SK-N-SH (cell line): ENCODE data around the gene E2F1. TPM values are rescaled to one million over a fixed set of nuclear protein-coding genes. Genes with fewer than 3 reads are reported as not detected.

ENCODE experiments used
- CTCF ChIA-PET: fragments of 300-600, 350-600 bp; formaldehyde crosslinking; extraction: SDS; loops from one replicate; lab custom pipeline; 2021; lab: Yijun Ruan, JAX
- POLR2A ChIA-PET: fragments of 350-600 bp; sonication (Branson Sonifier 250); formaldehyde crosslinking; extraction: SDS; loops from one replicate; lab custom pipeline; 2020; ENCODE audit warnings: antibody characterized with exemption, inconsistent platforms; lab: Yijun Ruan, JAX
- DNase-seq: peaks from one replicate; pipeline ENCODE4 v3.0.0; 2012
- H2AFZ ChIP-seq: fragments of 200-600 bp; sonication (generic); 2 replicates; pipeline ENCODE4 v1.8.1; 2016; ENCODE audit warnings: antibody characterized with exemption, mild to moderate bottlenecking, low read depth
- H3F3A ChIP-seq: fragments of 200-600 bp; sonication (generic); replicated peaks from 2 replicates; pipeline ENCODE3; 2016; ENCODE audit warnings: antibody characterized with exemption, mild to moderate bottlenecking; ENCODE audit not compliant: insufficient read depth
- H3K27ac ChIP-seq, 2 experiments: fragments of 200-500 bp in 1 of 2; fragments of 200-600 bp in 1 of 2; sonication (Bioruptor generic) in 1 of 2; sonication (generic), shearing (Covaris generic) in 1 of 2; 2 replicates each; pipeline versions ENCODE4 v1.5.1 to v1.6.1; 2014 to 2016; ENCODE audit warnings: low read depth in 2 of 2, inconsistent platforms in 1 of 2, low read length in 1 of 2, mild to moderate bottlenecking in 1 of 2, mixed read lengths in 1 of 2
- H3K27me3 ChIP-seq: fragments of 200-600 bp; sonication (generic), shearing (Covaris generic); 2 replicates; pipeline ENCODE4 v1.6.1; 2016; ENCODE audit warnings: mixed run types; ENCODE audit not compliant: insufficient read depth
- H3K36me3 ChIP-seq, 2 experiments: fragments of 200-500 bp in 1 of 2; fragments of 200-600 bp in 1 of 2; sonication (Bioruptor generic) in 1 of 2; sonication (generic) in 1 of 2; replicated peaks in 1 of 2; 2 replicates each; pipeline versions ENCODE3 to v1.5.1; 2014 to 2016; ENCODE audit warnings: low read length in 1 of 2, mild to moderate bottlenecking in 1 of 2; ENCODE audit not compliant: insufficient read depth in 2 of 2, control insufficient read depth in 1 of 2
- H3K4me1 ChIP-seq, 2 experiments: fragments of 200-500 bp in 1 of 2; fragments of 200-600 bp in 1 of 2; sonication (Bioruptor generic) in 1 of 2; sonication (generic), shearing (Covaris generic) in 1 of 2; 2 replicates each; pipeline versions ENCODE4 v1.5.1 to v1.6.1; 2014 to 2016; ENCODE audit warnings: low read depth in 1 of 2, low read length in 1 of 2, mixed run types in 1 of 2; ENCODE audit not compliant: insufficient read depth in 2 of 2, control insufficient read depth in 1 of 2
- H3K4me2 ChIP-seq: fragments of 200-600 bp; sonication (generic), shearing (Covaris generic); 2 replicates; pipeline ENCODE4 v1.6.1; 2017; ENCODE audit warnings: mixed run types
- H3K4me3 ChIP-seq, 2 experiments: fragments of 200-500 bp in 1 of 2; fragments of 200-600 bp in 1 of 2; sonication (Bioruptor generic) in 1 of 2; sonication (generic), shearing (Covaris generic) in 1 of 2; 2 replicates each; pipeline versions ENCODE4 v1.5.1 to v1.8.1; 2014 to 2016; ENCODE audit warnings: low read depth in 2 of 2, inconsistent platforms in 1 of 2, low read length in 1 of 2, mild to moderate bottlenecking in 1 of 2, mixed read lengths in 1 of 2, moderate library complexity in 1 of 2
- H3K79me2 ChIP-seq: fragments of 200-600 bp; sonication (generic); 2 replicates; pipeline ENCODE4 v1.8.1; 2017; ENCODE audit warnings: mild to moderate bottlenecking; ENCODE audit not compliant: insufficient read depth
- H3K9ac ChIP-seq: fragments of 200-600 bp; sonication (generic); 2 replicates; pipeline ENCODE4 v1.6.1; 2017; ENCODE audit warnings: mixed run types
- H3K9me2 ChIP-seq: fragments of 200-600 bp; sonication (generic); 2 replicates; pipeline ENCODE4 v1.6.1; 2017; ENCODE audit warnings: mixed run types
- H3K9me3 ChIP-seq: fragments of 200-600 bp; sonication (generic); 2 replicates; pipeline ENCODE4 v1.6.1; 2017; ENCODE audit warnings: mixed run types, mild to moderate bottlenecking, moderate library complexity
- H4K20me1 ChIP-seq: fragments of 200-600 bp; sonication (generic); 2 replicates; pipeline ENCODE4 v1.6.1; 2017; ENCODE audit warnings: mild to moderate bottlenecking, mixed run types; ENCODE audit not compliant: insufficient read depth
- CTCF ChIP-seq: fragments of 200-600 bp; sonication (generic); IDR thresholded peaks from 2 replicates; pipeline ENCODE4 v1.6.1; 2017; ENCODE audit warnings: antibody characterized with exemption, mild to moderate bottlenecking, moderate library complexity
- GABPA ChIP-seq: IDR thresholded peaks from 2 replicates; pipeline ENCODE4 v1.4.0; 2012; ENCODE audit warnings: low read depth, mild to moderate bottlenecking
- IRF3 ChIP-seq: fragments of 150-350 bp; IDR thresholded peaks from 2 replicates; pipeline ENCODE4 v1.6.1; 2016; ENCODE audit warnings: mild to moderate bottlenecking, low read depth, low read length
- POLR2AphosphoS5 ChIP-seq: IDR thresholded peaks from 2 replicates; pipeline ENCODE4 v1.6.1; 2012; ENCODE audit warnings: low read depth, low read length
- RCOR1 ChIP-seq: fragments of 150-350 bp; IDR thresholded peaks from 2 replicates; pipeline ENCODE4 v1.6.1; 2017; ENCODE audit warnings: antibody characterized with exemption, low read length
- REST ChIP-seq: IDR thresholded peaks from 2 replicates; pipeline ENCODE4 v1.6.1; 2012; ENCODE audit warnings: mild to moderate bottlenecking, low read depth, low read length, moderate library complexity
- YY1 ChIP-seq: IDR thresholded peaks from 2 replicates; pipeline ENCODE4 v1.4.0; 2012; ENCODE audit warnings: low read depth, mild to moderate bottlenecking
- ZBTB33 ChIP-seq: IDR thresholded peaks from 2 replicates; pipeline ENCODE4 v1.4.0; 2012; ENCODE audit warnings: low read depth, borderline replicate concordance
- WGBS: methylation state at CpG from one replicate; pipeline ENCODE4 v1.1.6; 2017; ENCODE audit warnings: low lambda C conversion rate; 5-methylcytosine and 5-hydroxymethylcytosine counted together
- polyA plus RNA-seq, 3 experiments: library from polyadenylated mRNA; depleted of rRNA; stranded (reverse); fragments of >200 nt; gene quantifications; 2 replicates each; pipeline ENCODE4 v1.2.3, GENCODE V29; 2012

The E2F1 gene
- polyA plus RNA-seq, 1 of the 3 experiments (the other 2 are of a cell fraction): 15.0 TPM

- CTCF ChIA-PET: interaction anchor here (1.1 to 1.5 kb wide), 2 partner anchors 12 to 187 kb away, joined by 3 to 5 read pairs; no protein-coding TSS in a partner anchor
Observed at GRCh38 chr20:33644313-33645071, 41.7 kb downstream of the E2F1 start.

More at GRCh38 chr20:33644313-33645071, 41.7 kb downstream of the E2F1 start:
- Histone ChIP-seq H4K20me1 (peaks cover 32% of the 10 kb centered on the region), H3K4me3 (no peak overlapping the region), H3K36me3 (peaks cover 7 to 33% of the 10 kb centered on the region in 2 experiments), H3K27ac (no peak overlapping the region; a peak in 1 of 4 replicates), H3K79me2 (no peaks in the 10 kb centered on the region), H3K9me2 (no peaks in the 10 kb centered on the region), H3K4me2 (no peak overlapping the region), H3K9ac (no peak overlapping the region), H3K27me3 (no peaks in the 10 kb centered on the region), H3F3A (peaks cover 12% of the 10 kb centered on the region), H3K4me1 (peaks cover 13 to 31% of the 10 kb centered on the region in 2 experiments; a peak in 3 of 4 replicates), H3K9me3 (no peaks in the 10 kb centered on the region), H2AFZ (no peak overlapping the region)
- TF ChIP-seq ZBTB33 (no peak), GABPA (no peak), POLR2AphosphoS5 (no peak), CTCF (no peak), REST (no peak), RCOR1 (no peak), YY1 (no peak), IRF3 (no peak)
- no peak for DNase-seq
- POLR2A ChIA-PET: no interaction called here
- WGBS: over 99% methylated on average over 24 of the region's 28 CpGs
